Adrenal gland (tissue), 5 donors: Measurements from ENCODE around the gene SPOCK3.

Source experiments
- POLR2A ChIP-seq, 2 donors: fragments of 450-650 bp; IDR thresholded peaks; one replicate each; pipeline ENCODE4 v1.6.1; 2017; ENCODE audit warnings: antibody characterized with exemption in 2 of 2, mild to moderate bottlenecking in 2 of 2, moderate library complexity in 1 of 2
- TF ChIP-seq, protein P1 (sequence below), 6 experiments: fragments of 450-650 bp in 4 of 6; fragments of 200-600 bp in 2 of 6; sonication (generic) in 1 of 6; IDR thresholded peaks; 1 replicate in 5 of 6; 2 replicates in 1 of 6; pipeline versions ENCODE4 v1.5.1 to v1.8.0; 2016 to 2021; ENCODE audit warnings: antibody characterized with exemption in 6 of 6, mild to moderate bottlenecking in 2 of 6, moderate library complexity in 1 of 6
- donor health status: DM: no; HTN: no; CAD: no.

DNA sequence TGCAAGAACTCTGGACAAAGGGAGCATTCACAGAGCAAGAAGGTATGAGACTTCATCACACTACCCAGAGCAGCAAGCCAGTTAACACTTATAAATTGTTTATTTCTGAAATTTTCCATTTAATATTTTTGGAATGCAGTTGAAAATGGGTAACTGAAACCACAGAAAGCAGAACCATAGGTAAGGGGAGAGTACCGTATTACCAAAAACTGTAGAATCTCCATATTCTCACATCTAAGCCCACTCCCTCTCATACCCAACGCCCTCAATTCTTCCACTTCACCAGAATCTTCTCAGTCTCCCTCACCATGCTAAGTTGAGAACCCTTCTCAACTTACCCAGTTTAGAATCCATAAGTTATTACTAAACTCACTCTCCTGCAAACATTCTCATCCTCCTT lies 277.8 kb downstream of the SPOCK3 start:
- TF ChIP-seq, protein P1, sequence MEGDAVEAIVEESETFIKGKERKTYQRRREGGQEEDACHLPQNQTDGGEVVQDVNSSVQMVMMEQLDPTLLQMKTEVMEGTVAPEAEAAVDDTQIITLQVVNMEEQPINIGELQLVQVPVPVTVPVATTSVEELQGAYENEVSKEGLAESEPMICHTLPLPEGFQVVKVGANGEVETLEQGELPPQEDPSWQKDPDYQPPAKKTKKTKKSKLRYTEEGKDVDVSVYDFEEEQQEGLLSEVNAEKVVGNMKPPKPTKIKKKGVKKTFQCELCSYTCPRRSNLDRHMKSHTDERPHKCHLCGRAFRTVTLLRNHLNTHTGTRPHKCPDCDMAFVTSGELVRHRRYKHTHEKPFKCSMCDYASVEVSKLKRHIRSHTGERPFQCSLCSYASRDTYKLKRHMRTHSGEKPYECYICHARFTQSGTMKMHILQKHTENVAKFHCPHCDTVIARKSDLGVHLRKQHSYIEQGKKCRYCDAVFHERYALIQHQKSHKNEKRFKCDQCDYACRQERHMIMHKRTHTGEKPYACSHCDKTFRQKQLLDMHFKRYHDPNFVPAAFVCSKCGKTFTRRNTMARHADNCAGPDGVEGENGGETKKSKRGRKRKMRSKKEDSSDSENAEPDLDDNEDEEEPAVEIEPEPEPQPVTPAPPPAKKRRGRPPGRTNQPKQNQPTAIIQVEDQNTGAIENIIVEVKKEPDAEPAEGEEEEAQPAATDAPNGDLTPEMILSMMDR (IDR thresholded peaks at IDR 0.05): no peak
- TF ChIP-seq POLR2A (IDR thresholded peaks at IDR 0.05): no peak
